GM12878 (cell line): ENCODE results near the gene VDR. TPM values are rescaled to one million over a fixed set of nuclear protein-coding genes. Genes with fewer than 3 reads are reported as not detected.

Experiments used
- ATAC-seq: fragments of 200-7000 bp; cut with Tn5 transposase; 3 replicates; pipeline ENCODE4 v1.9.1; 2020; ENCODE audit warnings: mild to moderate bottlenecking, moderate library complexity
- BruUV-seq: library from RNA; stranded (reverse); fragments of 400-500 nt; replicated peaks from 2 replicates; lab custom pipeline; 2021; lab: Mats Ljungman, UMichigan
- CTCF ChIA-PET: fragments of 300-600 bp; sonication (Branson Sonifier 250); formaldehyde crosslinking; extraction: SDS; loops from one replicate; lab custom pipeline; 2021; ENCODE audit warnings: inconsistent platforms; lab: Yijun Ruan, JAX
- POLR2A ChIA-PET: fragments of 350-600 bp; formaldehyde crosslinking; extraction: SDS; loops from one replicate; lab custom pipeline; 2021; ENCODE audit warnings: inconsistent platforms; lab: Charles Lee
- RAD21 ChIA-PET: fragments of 300-600 bp; sonication (Branson Sonifier 250); formaldehyde crosslinking; loops from one replicate; lab custom pipeline; 2023; ENCODE audit warnings: antibody characterized with exemption; ENCODE audit not compliant: unreplicated experiment; lab: Charles Lee
- SMC1A ChIA-PET: fragments of 300-600 bp; sonication (Branson Sonifier 250); formaldehyde crosslinking; loops from one replicate; lab custom pipeline; 2023; ENCODE audit not compliant: unreplicated experiment, uncharacterized antibody; lab: Charles Lee
- DNase-seq: peaks from one replicate; pipeline ENCODE4 v3.0.0-alpha.2; 2011; ENCODE audit warnings: low read depth, low spot score
- FAIRE-seq: peaks from 3 replicates; lab custom pipeline; 2011; peaks lifted over from hg19 to GRCh38; lab: Jason Lieb, UNC
- H2AFZ ChIP-seq: 2 replicates; pipeline ENCODE4 v1.6.0; 2011; ENCODE audit warnings: low read depth, low read length, control low read depth; ENCODE audit not compliant: control insufficient read depth
- H3K27ac ChIP-seq: 2 replicates; pipeline ENCODE4 v1.5.1; 2011; ENCODE audit warnings: control low read depth; ENCODE audit not compliant: control insufficient read depth, insufficient read depth
- H3K27me3 ChIP-seq, 2 experiments: replicated peaks in 1 of 2; 2 replicates each; pipeline versions ENCODE4 v1.6.0 to v1.6.1; 2011; ENCODE audit warnings: low read length in 1 of 2; ENCODE audit not compliant: control insufficient read depth in 2 of 2, insufficient read depth in 2 of 2
- H3K36me3 ChIP-seq, 2 experiments: 2 replicates each; pipeline ENCODE4 v1.5.1; 2011; ENCODE audit warnings: low read length in 1 of 2; ENCODE audit not compliant: control insufficient read depth in 2 of 2, insufficient read depth in 2 of 2
- H3K4me1 ChIP-seq: 2 replicates; pipeline ENCODE4 v1.6.1; 2011; ENCODE audit warnings: mild to moderate bottlenecking, low read length, moderate library complexity, mixed read lengths; ENCODE audit not compliant: control insufficient read depth, insufficient read depth
- H3K4me2 ChIP-seq: 2 replicates; pipeline ENCODE4 v1.6.0; 2011; ENCODE audit warnings: control low read depth; ENCODE audit not compliant: control insufficient read depth, insufficient read depth
- H3K4me3 ChIP-seq: fragments of 200-600 bp; sonication (generic); 2 replicates; pipeline ENCODE4 v1.5.1; 2016
- H3K79me2 ChIP-seq: 2 replicates; pipeline ENCODE4 v1.6.0; 2011; ENCODE audit warnings: low read length; ENCODE audit not compliant: control insufficient read depth, insufficient read depth
- H3K9ac ChIP-seq: 2 replicates; pipeline ENCODE4 v1.8.0; 2011; ENCODE audit warnings: low read length, control low read depth, mixed read lengths; ENCODE audit not compliant: control insufficient read depth, insufficient read depth
- H3K9me3 ChIP-seq: replicated peaks from 3 replicates; pipeline ENCODE4 v1.5.1; 2011; ENCODE audit warnings: mild to moderate bottlenecking, low read length; ENCODE audit not compliant: control insufficient read depth, insufficient read depth
- H4K20me1 ChIP-seq: 2 replicates; pipeline ENCODE4 v1.6.0; 2011; ENCODE audit not compliant: control insufficient read depth, insufficient read depth
- MEF2B ChIP-seq: fragments of 450-650 bp; IDR thresholded peaks from 2 replicates; pipeline ENCODE4 v1.6.1; 2018; ENCODE audit warnings: mild to moderate bottlenecking, moderate library complexity; ENCODE audit not compliant: partially characterized antibody, poor library complexity, severe bottlenecking
- MYB ChIP-seq: fragments of 150-350 bp; IDR thresholded peaks from 2 replicates; pipeline ENCODE4 v1.6.1; 2014; ENCODE audit warnings: mild to moderate bottlenecking, low read depth, low read length, borderline replicate concordance
- POLR2AphosphoS5 ChIP-seq: IDR thresholded peaks from 2 replicates; pipeline ENCODE4 v1.6.1; 2011; ENCODE audit warnings: mild to moderate bottlenecking, low read length, inconsistent platforms
- RB1 ChIP-seq: fragments of 450-650 bp; formaldehyde crosslinking; IDR thresholded peaks from 2 replicates; pipeline ENCODE4 v1.6.1; 2017; ENCODE audit warnings: mild to moderate bottlenecking, borderline replicate concordance
- RFX5 ChIP-seq: IDR thresholded peaks from 2 replicates; pipeline ENCODE4 v1.6.1; 2011; ENCODE audit warnings: low read depth, low read length, improper control_type of control experiment
- SMAD5 ChIP-seq: IDR thresholded peaks from 2 replicates; pipeline ENCODE4 v1.6.1; 2016; ENCODE audit warnings: antibody characterized with exemption, low read depth
- ZNF207 ChIP-seq: fragments of 450-650 bp; IDR thresholded peaks from 2 replicates; pipeline ENCODE4 v1.6.1; 2014; ENCODE audit warnings: antibody characterized with exemption, mild to moderate bottlenecking, borderline replicate concordance
- ZNF622 ChIP-seq: fragments of 450-650 bp; IDR thresholded peaks from 2 replicates; pipeline ENCODE4 v1.6.1; 2017; ENCODE audit warnings: mild to moderate bottlenecking, inconsistent platforms
- ZSCAN29 ChIP-seq: fragments of 450-650 bp; IDR thresholded peaks from 2 replicates; pipeline ENCODE4 v1.6.1; 2017; ENCODE audit warnings: mild to moderate bottlenecking, moderate library complexity
- WGBS: methylation state at CpG from one replicate; pipeline ENCODE4 v1.1.6; 2016; ENCODE audit warnings: low lambda C conversion rate; ENCODE audit not compliant: insufficient replicate concordance, insufficient coverage; ENCODE audit errors: missing lambda C conversion rate; 5-methylcytosine and 5-hydroxymethylcytosine counted together
- in situ Hi-C: fragments of 300-500 bp; cut with MboI; formaldehyde crosslinking; loops from 9 replicates; pipeline ENCODE4 v1.14.3; 2018; ENCODE audit warnings: mixed read lengths
- intact Hi-C: fragments of 100-400 bp; cut with micrococcal nuclease; formaldehyde crosslinking; loops from one replicate; pipeline ENCODE4 v1.14.2; 2022; ENCODE audit not compliant: unreplicated experiment
- polyA plus RNA-seq, 11 experiments: library from polyadenylated mRNA; depleted of rRNA in 4 of 11; unstranded in 6 of 11; stranded (reverse) in 5 of 11; fragments of >200 nt; fragmentation: Nextera tagmentation in 4 of 11; fragmentation: Illumina TruSeq in 1 of 11; extraction: Ambion mirVana in 4 of 11; extraction: Trizol in 1 of 11; gene quantifications; 1 replicate in 1 of 11; 2 replicates in 10 of 11; pipeline versions ENCODE4 v1.2.1 to v1.2.3, GENCODE V29; 2011 to 2016; ENCODE audit warnings: inconsistent platforms in 2 of 11, missing spikeins in 2 of 11, low read depth in 1 of 11
- total RNA-seq, 4 experiments: library from RNA; depleted of rRNA in 3 of 4; stranded (reverse); fragments of >200 nt in 3 of 4; fragmentation: Illumina TruSeq in 1 of 4; extraction: Trizol in 1 of 4; gene quantifications; 2 replicates each; pipeline versions ENCODE4 v1.2.1 to v1.2.3, GENCODE V29; 2013 to 2021
- TF ChIP-seq, protein P1 (sequence below), 3 experiments: IDR thresholded peaks in 2 of 3; conservative IDR thresholded peaks in 1 of 3; 2 replicates each; pipeline ENCODE4 v1.5.1; 2011; ENCODE audit warnings: low read depth in 3 of 3, low read length in 3 of 3, mild to moderate bottlenecking in 3 of 3, control low read depth in 2 of 3, moderate library complexity in 2 of 3, inconsistent platforms in 1 of 3, mixed read lengths in 1 of 3; ENCODE audit not compliant: control insufficient read depth in 2 of 3, insufficient read depth in 1 of 3; ENCODE audit errors: extremely low read depth in 1 of 3
- TF ChIP-seq, protein P2 (sequence below): fragments of 450-650 bp; IDR thresholded peaks from 2 replicates; pipeline ENCODE4 v1.6.1; 2017; ENCODE audit warnings: mild to moderate bottlenecking
- TF ChIP-seq, protein P3 (sequence below): fragments of 450-650 bp; IDR thresholded peaks from 2 replicates; pipeline ENCODE4 v1.6.1; 2016; ENCODE audit warnings: mild to moderate bottlenecking, moderate library complexity, borderline replicate concordance
- TF ChIP-seq, protein P4 (sequence below): fragments of 450-650 bp; IDR thresholded peaks from 2 replicates; pipeline ENCODE4 v1.6.1; 2016; ENCODE audit warnings: mild to moderate bottlenecking

The VDR gene
- total and polyA plus RNA-seq, 10 of the 15 experiments (the other 5 are each of a cell fraction or from before 2014, with no cell fraction given) = 0.27 to 7.9 (median 3.0) TPM

DNA sequence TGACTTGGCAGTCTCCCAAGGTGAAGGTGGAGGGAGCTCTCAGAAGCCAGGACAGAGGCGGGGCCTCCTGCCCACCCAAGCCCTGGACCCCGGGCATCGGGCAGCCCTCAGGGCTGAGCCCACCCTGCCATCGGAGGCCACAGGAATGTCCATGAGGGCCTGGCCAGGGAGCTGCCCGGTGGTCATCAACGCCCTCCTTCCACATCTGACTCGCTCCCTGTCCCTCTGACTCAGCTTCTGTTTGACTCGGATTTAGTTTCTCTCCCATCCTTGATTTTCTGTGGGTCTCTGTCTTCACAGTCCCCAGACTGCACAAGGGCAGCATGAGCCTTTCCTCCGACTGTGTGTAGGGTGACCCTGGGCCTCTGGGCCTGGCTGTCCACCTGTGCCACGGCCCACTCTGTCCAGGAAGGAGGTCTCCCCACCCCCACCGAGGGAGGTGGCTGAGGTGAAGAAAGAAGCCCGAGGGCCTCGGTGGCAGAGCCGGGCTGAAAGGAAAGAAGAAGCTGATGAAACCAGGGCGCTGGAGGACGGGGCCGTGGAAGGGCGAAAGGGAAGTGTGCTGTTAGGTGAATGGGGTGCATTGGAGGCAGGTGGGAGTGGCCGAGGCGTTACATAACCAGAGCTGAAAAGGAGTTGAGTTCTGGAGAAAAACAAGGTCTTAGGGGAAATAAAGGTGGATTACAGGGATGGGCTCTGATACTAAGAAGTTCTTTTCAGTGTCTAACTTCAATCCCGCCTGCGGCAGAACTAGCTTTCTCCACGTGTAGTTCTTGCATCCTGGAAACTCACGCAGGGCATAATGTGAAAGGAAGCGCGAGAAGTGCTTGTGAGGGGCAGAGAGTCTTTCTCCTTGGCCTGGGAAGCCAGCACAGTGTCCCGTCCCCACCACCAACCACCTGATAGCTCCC is 41.9 kb upstream of the VDR start:
- RAD21 ChIA-PET = interaction anchor here (1.1 kb wide), 2 partner anchors 62 to 205 kb away, joined by 3 to 4 read pairs; no protein-coding TSS in a partner anchor
- Histone ChIP-seq H3K79me2 (no peaks in the 10 kb centered on the region), H2AFZ (no peak overlapping the region), H3K36me3 (no peaks in the 10 kb centered on the region), H3K4me1 (no peaks in the 10 kb centered on the region), H3K9ac (no peak overlapping the region), H3K9me3 (no peaks in the 10 kb centered on the region), H3K4me2 (no peak overlapping the region), H3K27ac (no peak overlapping the region), H4K20me1 (no peaks in the 10 kb centered on the region), H3K27me3 (peaks cover 0 to under 1% of the 10 kb centered on the region in 2 experiments; a peak in 2 of 4 replicates), H3K4me3 (no peak overlapping the region)
- ATAC-seq (no peak), FAIRE-seq (no peak), DNase-seq (no peak)
- intact Hi-C loops = loop anchor here (5.0 kb wide), 1 partner anchor 44 kb away; the partner anchor contains the start of gene VDR
- POLR2A ChIA-PET = no interaction called here
- in situ Hi-C loops = no loop called here
- SMC1A ChIA-PET = interaction anchor here (0.7 to 1.5 kb wide), 4 partner anchors 16 to 160 kb away, joined by 3 read pairs; no protein-coding TSS in a partner anchor
- 42% methylated on average over 27 of the region's 27 CpGs for WGBS
- no TSS peak for BruUV-seq
- CTCF ChIA-PET = interaction anchor here (0.6 to 2.3 kb wide), 9 partner anchors 16 to 218 kb away, joined by 3 to 12 read pairs (median 3); partner anchors contain the start of genes TMEM106C and VDR
- TF ChIP-seq POLR2AphosphoS5 (no peak), RB1 (no peak), RFX5 (no peak), ZSCAN29 (no peak), MYB (no peak), SMAD5 (no peak), ZNF207 (no peak), ZNF622 (no peak), MEF2B (no peak)
- TF ChIP-seq, protein P1, sequence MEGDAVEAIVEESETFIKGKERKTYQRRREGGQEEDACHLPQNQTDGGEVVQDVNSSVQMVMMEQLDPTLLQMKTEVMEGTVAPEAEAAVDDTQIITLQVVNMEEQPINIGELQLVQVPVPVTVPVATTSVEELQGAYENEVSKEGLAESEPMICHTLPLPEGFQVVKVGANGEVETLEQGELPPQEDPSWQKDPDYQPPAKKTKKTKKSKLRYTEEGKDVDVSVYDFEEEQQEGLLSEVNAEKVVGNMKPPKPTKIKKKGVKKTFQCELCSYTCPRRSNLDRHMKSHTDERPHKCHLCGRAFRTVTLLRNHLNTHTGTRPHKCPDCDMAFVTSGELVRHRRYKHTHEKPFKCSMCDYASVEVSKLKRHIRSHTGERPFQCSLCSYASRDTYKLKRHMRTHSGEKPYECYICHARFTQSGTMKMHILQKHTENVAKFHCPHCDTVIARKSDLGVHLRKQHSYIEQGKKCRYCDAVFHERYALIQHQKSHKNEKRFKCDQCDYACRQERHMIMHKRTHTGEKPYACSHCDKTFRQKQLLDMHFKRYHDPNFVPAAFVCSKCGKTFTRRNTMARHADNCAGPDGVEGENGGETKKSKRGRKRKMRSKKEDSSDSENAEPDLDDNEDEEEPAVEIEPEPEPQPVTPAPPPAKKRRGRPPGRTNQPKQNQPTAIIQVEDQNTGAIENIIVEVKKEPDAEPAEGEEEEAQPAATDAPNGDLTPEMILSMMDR (IDR thresholded peaks at IDR 0.05 in 2 of 3, conservative IDR thresholded peaks at IDR 0.05 in 1 of 3; ENCODE audit: control insufficient read depth in 2 of 3, extremely low read depth in 1 of 3, insufficient read depth in 1 of 3, low read depth in 3 of 3, low read length in 3 of 3) = no peak
- TF ChIP-seq, protein P2, sequence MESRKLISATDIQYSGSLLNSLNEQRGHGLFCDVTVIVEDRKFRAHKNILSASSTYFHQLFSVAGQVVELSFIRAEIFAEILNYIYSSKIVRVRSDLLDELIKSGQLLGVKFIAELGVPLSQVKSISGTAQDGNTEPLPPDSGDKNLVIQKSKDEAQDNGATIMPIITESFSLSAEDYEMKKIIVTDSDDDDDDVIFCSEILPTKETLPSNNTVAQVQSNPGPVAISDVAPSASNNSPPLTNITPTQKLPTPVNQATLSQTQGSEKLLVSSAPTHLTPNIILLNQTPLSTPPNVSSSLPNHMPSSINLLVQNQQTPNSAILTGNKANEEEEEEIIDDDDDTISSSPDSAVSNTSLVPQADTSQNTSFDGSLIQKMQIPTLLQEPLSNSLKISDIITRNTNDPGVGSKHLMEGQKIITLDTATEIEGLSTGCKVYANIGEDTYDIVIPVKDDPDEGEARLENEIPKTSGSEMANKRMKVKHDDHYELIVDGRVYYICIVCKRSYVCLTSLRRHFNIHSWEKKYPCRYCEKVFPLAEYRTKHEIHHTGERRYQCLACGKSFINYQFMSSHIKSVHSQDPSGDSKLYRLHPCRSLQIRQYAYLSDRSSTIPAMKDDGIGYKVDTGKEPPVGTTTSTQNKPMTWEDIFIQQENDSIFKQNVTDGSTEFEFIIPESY = no peak
- TF ChIP-seq, protein P3, sequence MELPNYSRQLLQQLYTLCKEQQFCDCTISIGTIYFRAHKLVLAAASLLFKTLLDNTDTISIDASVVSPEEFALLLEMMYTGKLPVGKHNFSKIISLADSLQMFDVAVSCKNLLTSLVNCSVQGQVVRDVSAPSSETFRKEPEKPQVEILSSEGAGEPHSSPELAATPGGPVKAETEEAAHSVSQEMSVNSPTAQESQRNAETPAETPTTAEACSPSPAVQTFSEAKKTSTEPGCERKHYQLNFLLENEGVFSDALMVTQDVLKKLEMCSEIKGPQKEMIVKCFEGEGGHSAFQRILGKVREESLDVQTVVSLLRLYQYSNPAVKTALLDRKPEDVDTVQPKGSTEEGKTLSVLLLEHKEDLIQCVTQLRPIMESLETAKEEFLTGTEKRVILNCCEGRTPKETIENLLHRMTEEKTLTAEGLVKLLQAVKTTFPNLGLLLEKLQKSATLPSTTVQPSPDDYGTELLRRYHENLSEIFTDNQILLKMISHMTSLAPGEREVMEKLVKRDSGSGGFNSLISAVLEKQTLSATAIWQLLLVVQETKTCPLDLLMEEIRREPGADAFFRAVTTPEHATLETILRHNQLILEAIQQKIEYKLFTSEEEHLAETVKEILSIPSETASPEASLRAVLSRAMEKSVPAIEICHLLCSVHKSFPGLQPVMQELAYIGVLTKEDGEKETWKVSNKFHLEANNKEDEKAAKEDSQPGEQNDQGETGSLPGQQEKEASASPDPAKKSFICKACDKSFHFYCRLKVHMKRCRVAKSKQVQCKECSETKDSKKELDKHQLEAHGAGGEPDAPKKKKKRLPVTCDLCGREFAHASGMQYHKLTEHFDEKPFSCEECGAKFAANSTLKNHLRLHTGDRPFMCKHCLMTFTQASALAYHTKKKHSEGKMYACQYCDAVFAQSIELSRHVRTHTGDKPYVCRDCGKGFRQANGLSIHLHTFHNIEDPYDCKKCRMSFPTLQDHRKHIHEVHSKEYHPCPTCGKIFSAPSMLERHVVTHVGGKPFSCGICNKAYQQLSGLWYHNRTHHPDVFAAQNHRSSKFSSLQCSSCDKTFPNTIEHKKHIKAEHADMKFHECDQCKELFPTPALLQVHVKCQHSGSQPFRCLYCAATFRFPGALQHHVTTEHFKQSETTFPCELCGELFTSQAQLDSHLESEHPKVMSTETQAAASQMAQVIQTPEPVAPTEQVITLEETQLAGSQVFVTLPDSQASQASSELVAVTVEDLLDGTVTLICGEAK = no peak
- TF ChIP-seq, protein P4, sequence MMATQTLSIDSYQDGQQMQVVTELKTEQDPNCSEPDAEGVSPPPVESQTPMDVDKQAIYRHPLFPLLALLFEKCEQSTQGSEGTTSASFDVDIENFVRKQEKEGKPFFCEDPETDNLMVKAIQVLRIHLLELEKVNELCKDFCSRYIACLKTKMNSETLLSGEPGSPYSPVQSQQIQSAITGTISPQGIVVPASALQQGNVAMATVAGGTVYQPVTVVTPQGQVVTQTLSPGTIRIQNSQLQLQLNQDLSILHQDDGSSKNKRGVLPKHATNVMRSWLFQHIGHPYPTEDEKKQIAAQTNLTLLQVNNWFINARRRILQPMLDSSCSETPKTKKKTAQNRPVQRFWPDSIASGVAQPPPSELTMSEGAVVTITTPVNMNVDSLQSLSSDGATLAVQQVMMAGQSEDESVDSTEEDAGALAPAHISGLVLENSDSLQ = no peak
